GM19455 (cell line): ENCODE measurements around the gene RBKS.
A peak's percentile ranks its signal among the peaks of the same experiment; 100 is the strongest.
"Not testable (repeated sequence)": the region's sequence is repeated elsewhere in the genome, so short reads cannot be mapped to it uniquely, and the experiment has no call there.

ENCODE experiments used
- ATAC-seq: cut with Tn5 transposase; IDR thresholded peaks from one replicate; pipeline ENCODE4 v1.9.1; 2021; ENCODE audit not compliant: unreplicated experiment

RBKS gene

DNA sequence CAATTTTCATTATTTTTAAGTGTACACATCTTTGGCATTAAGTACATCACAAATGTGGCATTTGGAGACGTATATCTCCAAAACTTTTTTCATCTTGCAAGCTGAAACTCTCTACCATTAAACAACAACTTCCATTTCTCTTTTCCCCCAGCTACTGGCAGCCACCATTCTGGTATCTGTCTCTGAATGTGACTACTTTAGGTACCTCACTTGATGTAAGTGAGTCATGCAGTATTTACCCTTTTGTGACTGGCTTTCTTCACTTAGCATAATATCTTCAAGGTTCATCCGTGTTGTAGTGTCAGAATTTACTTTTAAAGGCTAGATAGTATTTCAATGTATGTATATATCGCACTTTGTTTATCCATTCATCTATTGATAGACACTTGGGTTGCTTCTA is 17.4 kb upstream of the RBKS start:
- ATAC-seq, result no peak

DNA sequence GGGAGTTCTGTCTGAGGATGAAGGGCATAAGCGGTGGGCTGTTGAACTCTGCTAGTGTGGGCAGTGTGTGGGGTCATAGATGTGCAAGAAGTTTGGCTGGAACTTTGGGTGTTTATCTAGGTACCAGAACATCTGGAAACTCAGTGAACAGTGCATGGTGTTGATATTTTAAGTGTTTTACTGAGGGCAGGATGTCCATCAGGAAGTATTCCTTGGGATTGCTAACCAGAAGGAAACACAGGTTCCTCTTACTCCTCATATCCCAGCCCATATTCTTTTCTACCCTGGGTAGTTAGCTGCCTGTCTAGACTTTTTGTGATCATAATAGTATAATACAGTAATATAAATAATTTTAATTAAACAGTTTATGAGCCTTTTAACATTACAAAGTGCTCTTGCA is 15.9 kb upstream of the RBKS start:
- ATAC-seq, result no peak

- no peak for ATAC-seq
Measured at GRCh38 chr2:27904405-27904665, 14.1 kb upstream of the RBKS start.

DNA sequence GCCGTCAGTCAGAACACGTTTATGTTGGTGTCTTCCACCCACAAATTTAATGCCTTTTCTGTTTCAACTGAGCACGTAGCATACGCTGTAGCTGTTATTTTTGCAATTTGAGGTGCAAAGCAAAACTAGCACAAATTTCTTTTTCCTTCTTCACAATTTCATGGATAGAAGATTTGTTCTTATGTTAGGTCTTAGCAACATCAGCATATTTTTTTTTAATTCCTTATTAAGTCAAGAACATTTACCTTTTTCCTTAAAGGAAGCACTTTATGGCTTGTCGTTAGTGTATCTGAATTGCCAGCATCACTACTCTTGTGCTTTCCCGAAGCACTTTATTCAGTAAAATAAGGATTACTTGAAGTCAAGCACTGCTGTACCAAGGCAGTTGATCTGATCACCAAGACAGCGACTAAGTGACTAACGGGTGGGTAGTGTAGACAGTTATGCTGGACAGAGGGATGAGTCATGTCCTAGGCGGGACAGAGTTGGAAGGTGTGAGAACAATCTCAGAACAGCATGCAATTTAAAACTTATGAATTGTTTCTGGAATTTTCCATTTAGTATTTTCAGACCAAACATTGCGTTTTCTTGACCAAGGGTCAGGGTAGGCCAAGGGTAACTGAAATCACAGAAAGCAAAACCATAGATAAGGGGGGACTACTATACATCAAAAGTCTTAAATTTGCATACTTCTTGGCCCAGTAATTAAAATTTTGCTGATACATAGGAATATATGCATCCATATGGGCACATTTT is 13.6 kb upstream of the RBKS start:
- ATAC-seq, result no peak

DNA sequence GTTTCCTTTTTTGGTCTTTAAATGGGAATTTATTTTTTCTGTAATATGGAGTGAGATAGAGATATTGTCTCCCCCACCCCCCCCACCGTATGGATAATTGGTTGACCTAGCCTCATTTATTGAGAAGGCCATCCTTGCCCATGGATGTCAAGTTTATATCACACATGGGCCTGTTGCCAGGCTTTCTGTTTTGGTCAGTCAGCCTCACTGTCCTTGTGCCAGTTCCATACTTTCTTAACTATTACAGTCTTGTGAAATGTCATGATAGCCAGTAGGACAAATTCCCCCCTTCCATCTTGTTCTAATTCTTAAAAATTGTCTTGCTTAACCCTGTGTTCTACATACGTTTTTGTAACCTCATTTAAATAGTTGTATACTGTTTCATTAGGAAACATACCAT is 12.8 kb upstream of the RBKS start:
- no peak for ATAC-seq

DNA sequence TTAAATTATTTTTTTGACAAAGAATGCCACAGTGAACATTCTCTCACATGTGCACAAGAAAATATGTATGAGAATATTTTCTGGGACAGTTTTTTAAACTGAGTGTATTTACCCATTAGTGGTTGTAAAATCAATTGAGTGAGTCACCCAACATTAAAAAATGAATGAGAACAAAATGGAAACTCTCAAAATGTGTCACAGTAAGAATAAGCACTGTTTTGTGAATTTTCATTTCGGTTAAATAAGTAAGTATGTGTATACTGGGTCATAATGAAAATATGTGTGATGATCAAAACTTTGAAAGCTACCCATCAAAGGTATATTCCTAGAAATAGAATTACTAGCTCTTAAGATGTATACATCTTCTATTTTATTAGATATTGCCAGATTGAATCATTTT is 11.9 kb upstream of the RBKS start:
- no peak for ATAC-seq

DNA sequence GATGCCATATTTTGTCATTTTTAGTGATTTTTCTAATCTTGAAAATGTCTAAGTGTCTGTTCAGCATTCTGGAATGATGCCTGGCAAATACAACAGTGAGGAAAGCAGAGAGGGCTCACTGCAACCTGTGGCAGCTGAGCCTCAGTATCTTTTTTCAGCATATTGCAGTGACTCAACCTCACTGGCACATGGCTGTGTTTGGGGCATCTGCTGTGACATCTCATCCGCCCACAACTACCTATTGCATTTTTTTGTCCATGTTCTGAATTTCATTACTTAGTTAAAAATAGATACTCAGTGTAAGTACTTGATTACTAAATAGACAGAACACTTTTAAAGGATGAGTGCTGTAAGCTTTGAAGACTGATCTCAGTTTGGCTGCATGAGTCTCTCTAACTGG is 11.0 kb upstream of the RBKS start:
- no peak for ATAC-seq

- no peak for ATAC-seq
Measured at GRCh38 chr2:27897717-27898116, 7.5 kb upstream of the RBKS start.

DNA sequence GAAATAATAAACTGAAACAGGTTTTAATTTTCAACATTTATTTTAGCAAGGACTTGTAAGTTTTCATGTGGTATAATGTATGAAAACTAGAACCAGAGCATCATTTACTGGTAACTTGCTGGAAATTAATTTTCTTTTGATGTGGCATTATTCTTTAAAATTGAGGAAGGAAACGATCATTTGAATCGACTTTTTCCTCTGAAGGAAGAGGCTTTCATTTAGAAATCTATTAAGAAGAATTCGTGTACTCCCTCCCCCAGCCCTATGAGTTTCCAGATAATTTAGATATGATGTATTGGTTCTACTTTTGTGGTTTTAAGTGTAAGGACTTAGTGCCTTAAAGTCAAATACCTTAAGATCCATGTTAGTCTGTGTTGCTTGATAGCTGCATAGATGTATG is 2.8 kb upstream of the RBKS start:
- no peak for ATAC-seq

DNA sequence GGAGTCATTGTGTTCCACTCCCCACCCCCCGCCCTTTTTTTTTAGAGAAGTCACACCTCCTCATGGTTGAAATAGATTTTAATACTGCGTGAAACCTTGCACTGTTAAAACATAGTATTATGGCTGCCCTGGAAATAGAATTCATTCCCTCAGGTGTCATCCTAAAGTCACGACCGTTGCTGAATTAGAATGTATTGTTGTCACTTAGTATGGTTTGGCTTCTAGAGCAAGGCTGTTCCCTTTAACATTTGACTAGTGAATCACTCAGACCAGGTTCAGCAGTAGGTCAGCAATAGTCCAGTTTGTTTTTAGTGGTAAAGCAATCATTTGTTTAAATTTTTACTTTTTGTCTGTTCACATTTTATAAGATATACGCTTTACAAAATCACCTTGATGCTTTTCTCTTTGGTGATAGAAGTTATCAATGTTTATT is 1.5 kb upstream of the RBKS start:
- ATAC-seq, result no peak

GRCh38 chr2:27890924-27891672 is 911 bp upstream of the RBKS start:
- ATAC-seq, result peak; percentile 18

DNA sequence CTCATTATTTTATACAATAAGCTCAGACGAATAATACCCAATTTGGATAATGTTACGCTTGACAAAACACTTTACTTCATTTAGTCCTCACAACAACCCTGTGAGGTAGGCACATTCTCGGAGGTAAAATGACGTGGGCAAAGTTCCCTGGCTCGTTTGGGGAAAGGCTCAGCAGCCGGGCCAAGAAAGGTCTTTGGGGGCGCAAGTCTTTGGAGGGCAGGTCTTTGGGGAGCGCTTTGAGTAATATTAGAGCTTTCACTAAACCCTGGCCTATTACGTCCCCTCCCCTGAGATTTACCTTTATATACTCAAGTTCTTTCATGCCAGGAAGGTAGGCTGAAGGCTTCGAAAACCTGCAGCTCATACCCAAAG is 427 bp downstream of the RBKS start:
- ATAC-seq, result peak; percentile 9

GRCh38 chr2:27888790-27889189 is 1.4 kb downstream of the RBKS start:
- no peak for ATAC-seq

GRCh38 chr2:27887830-27888229 is 2.4 kb downstream of the RBKS start:
- ATAC-seq, result no peak

- ATAC-seq, result no peak
Measured at GRCh38 chr2:27887111-27887510, 3.1 kb downstream of the RBKS start.

DNA sequence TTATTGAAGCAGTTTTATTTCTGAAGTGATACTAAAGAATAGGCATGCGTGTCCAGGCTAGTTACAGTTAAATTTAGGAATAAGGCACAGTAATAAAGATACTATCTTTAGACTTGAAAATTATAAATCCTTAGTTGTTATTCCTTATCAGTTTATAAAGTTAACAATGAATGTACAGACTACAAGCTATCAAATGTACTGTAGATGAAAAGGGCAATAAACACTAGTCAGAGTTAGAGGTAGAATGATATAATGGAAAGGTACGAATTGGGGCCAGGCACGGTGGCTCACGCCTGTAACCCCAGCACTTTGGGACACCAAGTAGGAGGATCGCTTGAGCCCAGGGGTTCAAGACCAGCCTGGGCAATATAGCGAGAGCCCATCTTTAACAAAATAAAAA is 3.9 kb downstream of the RBKS start:
- no peak for ATAC-seq

DNA sequence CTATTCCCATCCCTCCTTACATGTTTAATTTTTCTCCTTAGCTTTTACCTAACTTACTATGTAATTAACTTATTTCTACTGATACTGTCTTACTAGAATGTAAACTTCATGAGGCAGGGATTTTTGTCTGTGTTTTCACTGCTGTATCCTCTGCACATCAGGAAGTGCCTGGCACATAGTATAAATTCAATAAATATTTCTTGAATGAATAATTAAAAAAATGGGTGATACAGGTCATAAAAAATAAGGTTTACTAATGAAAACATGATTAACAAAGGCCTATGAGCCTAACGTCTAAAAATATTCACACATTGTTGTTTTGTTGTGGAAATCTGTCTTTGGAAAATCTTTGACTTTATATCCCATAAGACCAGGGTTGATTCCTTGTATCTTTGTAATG is 4.5 kb downstream of the RBKS start:
- no peak for ATAC-seq

DNA sequence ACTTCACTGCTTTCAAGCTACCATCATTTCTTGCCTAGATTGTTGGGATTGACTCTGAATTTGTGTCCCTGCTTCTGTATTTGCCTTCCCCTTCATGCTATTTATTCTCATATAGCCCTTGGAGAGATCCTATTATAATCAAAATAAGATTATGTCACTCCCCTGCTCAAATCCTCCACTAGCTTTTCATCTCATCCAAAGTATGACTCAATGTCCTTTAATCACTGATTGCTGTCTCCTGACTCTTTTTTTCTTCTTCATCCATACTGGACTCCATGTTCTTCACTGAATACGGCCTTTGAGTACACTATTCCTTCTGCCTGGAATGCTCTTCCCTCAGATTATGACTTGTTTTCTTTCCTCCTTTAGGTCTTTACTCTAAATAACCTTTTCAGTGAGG is 5.0 kb downstream of the RBKS start:
- ATAC-seq, result no peak

DNA sequence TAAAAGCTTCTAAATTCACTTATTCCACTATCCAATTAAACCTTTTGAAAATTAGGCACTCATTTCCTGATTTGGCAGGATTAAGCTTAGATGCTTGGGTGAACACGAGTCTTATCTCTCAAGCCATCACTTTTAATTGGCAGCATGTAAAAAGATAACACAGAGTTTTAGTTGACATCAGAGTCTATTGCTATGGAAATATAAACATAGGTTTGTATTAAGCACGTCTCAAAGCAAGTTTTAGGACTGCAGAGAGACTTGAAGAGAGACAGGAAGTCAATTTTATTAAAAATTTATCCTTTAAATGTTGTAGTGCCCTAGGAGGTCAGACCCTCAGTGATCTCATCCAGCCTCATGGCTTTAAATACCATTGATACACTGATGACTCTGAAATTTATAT is 5.6 kb downstream of the RBKS start:
- ATAC-seq, result no peak

DNA sequence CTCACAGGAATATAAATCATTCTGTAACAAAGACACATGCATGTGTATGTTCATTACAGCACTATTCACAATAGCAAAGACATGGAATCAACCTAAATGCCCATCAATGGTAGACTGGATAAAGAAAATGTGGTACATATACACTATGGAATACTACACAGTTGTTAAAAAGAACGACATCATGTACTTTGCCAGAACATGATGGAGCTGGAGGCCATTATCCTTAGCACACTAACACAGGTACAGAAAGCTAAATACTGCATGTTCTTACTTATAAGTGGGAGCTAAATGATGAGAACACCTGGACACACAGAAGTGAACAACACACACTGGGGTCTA is 7.6 kb downstream of the RBKS start:
- ATAC-seq, result not testable (repeated sequence)

DNA sequence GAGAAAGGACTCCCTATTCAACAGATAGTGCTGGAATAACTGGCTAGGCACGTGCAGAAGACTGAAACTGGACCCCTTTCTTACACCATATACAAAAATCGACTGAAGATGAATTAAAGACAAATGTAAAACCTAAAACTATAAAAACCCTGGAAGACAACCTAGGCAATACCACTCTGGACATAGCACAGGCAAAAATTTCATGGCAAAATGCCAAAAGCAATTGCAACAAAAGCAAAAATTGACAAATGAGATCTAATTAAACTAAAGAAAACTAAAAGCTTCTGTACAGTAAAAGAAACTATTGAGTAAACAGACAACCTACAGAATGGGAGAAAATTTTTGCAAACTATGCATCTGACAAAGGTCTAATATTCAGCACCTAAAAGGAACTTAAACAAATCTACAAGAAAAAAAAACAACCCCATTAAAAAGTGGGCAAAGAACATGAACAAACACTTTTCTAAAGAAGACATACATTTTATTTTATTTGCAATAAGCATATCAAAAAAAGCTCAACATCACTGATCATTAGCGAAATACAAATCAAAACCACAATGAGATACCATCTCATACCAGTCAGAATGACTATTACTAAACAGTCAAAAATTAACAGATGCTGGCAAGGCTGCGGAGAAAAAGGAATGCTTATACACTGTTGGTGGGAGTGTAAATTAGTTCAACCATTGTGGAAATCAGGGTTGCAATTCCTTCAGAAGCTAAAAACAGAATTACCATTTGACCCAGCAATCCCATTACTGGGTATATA is 8.2 kb downstream of the RBKS start:
- ATAC-seq, result not testable (repeated sequence)

- no peak for ATAC-seq
Measured at GRCh38 chr2:27878825-27879224, 11.4 kb downstream of the RBKS start.
